ENCODE data around the gene ITPR2.

Gene ITPR2

GRCh38 chr12:26556916-26557315 lies 276.1 kb downstream of the ITPR2 start:
- no peaks in the 10 kb centered on the region; the same call in 1 of the 2 replicates for H3K36me3 ChIP-seq (ENCODE audit: insufficient read depth, low read length)
- H3K4me1 ChIP-seq (ENCODE audit: insufficient read depth, low read length): no peaks in the 10 kb centered on the region
- H3K9me3 ChIP-seq (ENCODE audit: control insufficient read depth, insufficient read depth, low read length): no peaks in the 10 kb centered on the region
- no peak overlapping the region for H3K9ac ChIP-seq (ENCODE audit: low read depth, low read length)

GRCh38 chr12:26555139-26555538 lies 277.9 kb downstream of the ITPR2 start:
- Histone ChIP-seq H3K9me3 (ENCODE audit: control insufficient read depth, insufficient read depth, low read length) (no peaks in the 10 kb centered on the region), H3K4me1 (ENCODE audit: insufficient read depth, low read length) (no peaks in the 10 kb centered on the region), H3K9ac (ENCODE audit: low read depth, low read length) (no peak overlapping the region)

GRCh38 chr12:26554332-26554731 lies 278.7 kb downstream of the ITPR2 start:
- no peaks in the 10 kb centered on the region for H3K9me3 ChIP-seq (ENCODE audit: control insufficient read depth, insufficient read depth, low read length)
- no peak overlapping the region for H3K9ac ChIP-seq (ENCODE audit: low read depth, low read length)
- no peaks in the 10 kb centered on the region for H3K4me1 ChIP-seq (ENCODE audit: insufficient read depth, low read length)
- no peaks in the 10 kb centered on the region; the same call in 1 of the 2 replicates for H3K36me3 ChIP-seq (ENCODE audit: insufficient read depth, low read length)

More at GRCh38 chr12:26555139-26555538, 277.9 kb downstream of the ITPR2 start:
- no peaks in the 10 kb centered on the region; the same call in 1 of the 2 replicates for H3K36me3 ChIP-seq (ENCODE audit: insufficient read depth, low read length)

GRCh38 chr12:26551385-26551784 lies 281.6 kb downstream of the ITPR2 start:
- Histone ChIP-seq H3K4me1 (ENCODE audit: insufficient read depth, low read length) (no peaks in the 10 kb centered on the region), H3K36me3 (ENCODE audit: insufficient read depth, low read length) (no peaks in the 10 kb centered on the region), H3K9ac (ENCODE audit: low read depth, low read length) (no peak overlapping the region), H3K9me3 (ENCODE audit: control insufficient read depth, insufficient read depth, low read length) (no peaks in the 10 kb centered on the region)

GRCh38 chr12:26548227-26548626 lies 284.8 kb downstream of the ITPR2 start:
- Histone ChIP-seq H3K9me3 (ENCODE audit: control insufficient read depth, insufficient read depth, low read length) (peaks cover 4% of the 10 kb centered on the region; the same call in 1 of the 2 replicates), H3K4me1 (ENCODE audit: insufficient read depth, low read length) (no peaks in the 10 kb centered on the region), H3K36me3 (ENCODE audit: insufficient read depth, low read length) (peaks cover 7% of the 10 kb centered on the region; the same call in 1 of the 2 replicates), H3K9ac (ENCODE audit: low read depth, low read length) (no peak overlapping the region)

- peaks cover 4% of the 10 kb centered on the region; the same call in 1 of the 2 replicates for H3K9me3 ChIP-seq (ENCODE audit: control insufficient read depth, insufficient read depth, low read length)
- H3K4me1 ChIP-seq (ENCODE audit: insufficient read depth, low read length): no peaks in the 10 kb centered on the region
- peaks cover 7% of the 10 kb centered on the region; the same call in 1 of the 2 replicates for H3K36me3 ChIP-seq (ENCODE audit: insufficient read depth, low read length)
- H3K9ac ChIP-seq (ENCODE audit: low read depth, low read length): no peak overlapping the region
These were observed 286.3 kb downstream of the ITPR2 start for GRCh38 chr12:26546535-26547314.

- no peaks in the 10 kb centered on the region for H3K9me3 ChIP-seq (ENCODE audit: control insufficient read depth, insufficient read depth, low read length)
- no peaks in the 10 kb centered on the region; the same call in 1 of the 2 replicates for H3K36me3 ChIP-seq (ENCODE audit: insufficient read depth, low read length)
- no peak overlapping the region for H3K9ac ChIP-seq (ENCODE audit: low read depth, low read length)
- H3K4me1 ChIP-seq (ENCODE audit: insufficient read depth, low read length): no peaks in the 10 kb centered on the region
These were observed 293.9 kb downstream of the ITPR2 start for GRCh38 chr12:26539131-26539530.

- Histone ChIP-seq H3K9me3 (ENCODE audit: control insufficient read depth, insufficient read depth, low read length) (no peaks in the 10 kb centered on the region), H3K36me3 (ENCODE audit: insufficient read depth, low read length) (no peaks in the 10 kb centered on the region; the same call in 1 of the 2 replicates), H3K9ac (ENCODE audit: low read depth, low read length) (no peak overlapping the region), H3K4me1 (ENCODE audit: insufficient read depth, low read length) (no peaks in the 10 kb centered on the region)
These were observed 295.3 kb downstream of the ITPR2 start for GRCh38 chr12:26537651-26538050.

GRCh38 chr12:26537126-26537525 lies 295.9 kb downstream of the ITPR2 start:
- no peaks in the 10 kb centered on the region; the same call in 1 of the 2 replicates for H3K36me3 ChIP-seq (ENCODE audit: insufficient read depth, low read length)
- H3K4me1 ChIP-seq (ENCODE audit: insufficient read depth, low read length): no peaks in the 10 kb centered on the region
- no peak overlapping the region for H3K9ac ChIP-seq (ENCODE audit: low read depth, low read length)
- H3K9me3 ChIP-seq (ENCODE audit: control insufficient read depth, insufficient read depth, low read length): no peaks in the 10 kb centered on the region

- Histone ChIP-seq H3K36me3 (ENCODE audit: insufficient read depth, low read length) (no peaks in the 10 kb centered on the region; the same call in 1 of the 2 replicates), H3K9me3 (ENCODE audit: control insufficient read depth, insufficient read depth, low read length) (no peaks in the 10 kb centered on the region), H3K4me1 (ENCODE audit: insufficient read depth, low read length) (no peaks in the 10 kb centered on the region), H3K9ac (ENCODE audit: low read depth, low read length) (no peak overlapping the region)
These were observed 297.2 kb downstream of the ITPR2 start for GRCh38 chr12:26535826-26536225.

- Histone ChIP-seq H3K36me3 (ENCODE audit: insufficient read depth, low read length) (no peaks in the 10 kb centered on the region; the same call in 1 of the 2 replicates), H3K9me3 (ENCODE audit: control insufficient read depth, insufficient read depth, low read length) (no peaks in the 10 kb centered on the region), H3K9ac (ENCODE audit: low read depth, low read length) (no peak overlapping the region), H3K4me1 (ENCODE audit: insufficient read depth, low read length) (no peaks in the 10 kb centered on the region)
These were observed 298.9 kb downstream of the ITPR2 start for GRCh38 chr12:26534071-26534470.

GRCh38 chr12:26533211-26533610 lies 299.8 kb downstream of the ITPR2 start:
- Histone ChIP-seq H3K9ac (ENCODE audit: low read depth, low read length) (no peak overlapping the region), H3K9me3 (ENCODE audit: control insufficient read depth, insufficient read depth, low read length) (no peaks in the 10 kb centered on the region), H3K4me1 (ENCODE audit: insufficient read depth, low read length) (no peaks in the 10 kb centered on the region), H3K36me3 (ENCODE audit: insufficient read depth, low read length) (no peaks in the 10 kb centered on the region; the same call in 1 of the 2 replicates)

- Histone ChIP-seq H3K4me1 (ENCODE audit: insufficient read depth, low read length) (no peaks in the 10 kb centered on the region), H3K9ac (ENCODE audit: low read depth, low read length) (no peak overlapping the region), H3K9me3 (ENCODE audit: control insufficient read depth, insufficient read depth, low read length) (0 out of 2 replicates have a peak, but pooled peaks cover 2% of the 10 kb centered on the region), H3K36me3 (ENCODE audit: insufficient read depth, low read length) (peaks cover 3% of the 10 kb centered on the region; the same call in 1 of the 2 replicates)
These were observed 302.5 kb downstream of the ITPR2 start for GRCh38 chr12:26530461-26530860.

GRCh38 chr12:26528943-26529342 lies 304.1 kb downstream of the ITPR2 start:
- Histone ChIP-seq H3K9me3 (ENCODE audit: control insufficient read depth, insufficient read depth, low read length) (peaks cover 7% of the 10 kb centered on the region; the same call in 1 of the 2 replicates), H3K36me3 (ENCODE audit: insufficient read depth, low read length) (peaks cover 3% of the 10 kb centered on the region; the same call in 1 of the 2 replicates), H3K4me1 (ENCODE audit: insufficient read depth, low read length) (no peaks in the 10 kb centered on the region), H3K9ac (ENCODE audit: low read depth, low read length) (no peak overlapping the region)

- Histone ChIP-seq H3K9me3 (ENCODE audit: control insufficient read depth, insufficient read depth, low read length) (peaks cover 7% of the 10 kb centered on the region; the same call in 1 of the 2 replicates), H3K9ac (ENCODE audit: low read depth, low read length) (no peak overlapping the region), H3K4me1 (ENCODE audit: insufficient read depth, low read length) (no peaks in the 10 kb centered on the region), H3K36me3 (ENCODE audit: insufficient read depth, low read length) (peaks cover 3% of the 10 kb centered on the region; the same call in 1 of the 2 replicates)
These were observed 305.3 kb downstream of the ITPR2 start for GRCh38 chr12:26527682-26528081.
